NCI-H345 (cell line): ENCODE results near the gene TMEM135.

Experiments used
- DNase-seq: peaks from one replicate; lab custom pipeline; 2025; lab: John Stamatoyannopoulos, UW

Gene TMEM135

GRCh38 chr11:87306262-87306851 is 268.6 kb downstream of the TMEM135 start:
- DNase-seq: no peak

GRCh38 chr11:87307101-87307500 is 269.4 kb downstream of the TMEM135 start:
- DNase-seq: no peak

- no peak for DNase-seq
These were observed 277.5 kb downstream of the TMEM135 start for GRCh38 chr11:87315229-87315628.

- no peak for DNase-seq
These were observed 278.8 kb downstream of the TMEM135 start for GRCh38 chr11:87316491-87316890.

GRCh38 chr11:87317441-87317840 is 279.7 kb downstream of the TMEM135 start:
- no peak for DNase-seq

GRCh38 chr11:87320123-87320522 is 282.4 kb downstream of the TMEM135 start:
- no peak for DNase-seq

- no peak for DNase-seq
These were observed 284.8 kb downstream of the TMEM135 start for GRCh38 chr11:87322568-87322967.

- DNase-seq: no peak
These were observed 286.2 kb downstream of the TMEM135 start for GRCh38 chr11:87323899-87324298.

- DNase-seq: no peak
These were observed 287.2 kb downstream of the TMEM135 start for GRCh38 chr11:87324817-87325489.

GRCh38 chr11:87325490-87325872 is 287.7 kb downstream of the TMEM135 start:
- no peak for DNase-seq

- DNase-seq: no peak
These were observed 288.9 kb downstream of the TMEM135 start for GRCh38 chr11:87326594-87326993.

GRCh38 chr11:87329172-87329571 is 291.4 kb downstream of the TMEM135 start:
- no peak for DNase-seq

- no peak for DNase-seq
These were observed 292.5 kb downstream of the TMEM135 start for GRCh38 chr11:87330187-87330601.

- no peak for DNase-seq
These were observed 293.5 kb downstream of the TMEM135 start for GRCh38 chr11:87331273-87331672.

- DNase-seq: no peak
These were observed 300.4 kb downstream of the TMEM135 start for GRCh38 chr11:87338046-87338639.

GRCh38 chr11:87339416-87339815 is 301.7 kb downstream of the TMEM135 start:
- no peak for DNase-seq

- DNase-seq: no peak
These were observed 309.7 kb downstream of the TMEM135 start for GRCh38 chr11:87347441-87347840.

GRCh38 chr11:87347854-87348253 is 310.1 kb downstream of the TMEM135 start:
- DNase-seq: no peak

GRCh38 chr11:87351676-87352075 is 313.9 kb downstream of the TMEM135 start:
- no peak for DNase-seq

- DNase-seq: peak; percentile 86
These were observed 315.3 kb downstream of the TMEM135 start for GRCh38 chr11:87352759-87353707.

- no peak for DNase-seq
These were observed 316.1 kb downstream of the TMEM135 start for GRCh38 chr11:87353771-87354345.

- no peak for DNase-seq
These were observed 317.9 kb downstream of the TMEM135 start for GRCh38 chr11:87355596-87355995.
